OCI-LY1 (cell line): ENCODE results near the gene REG4.

ENCODE experiments used
- H2AFZ ChIP-seq: fragments of 200-600 bp; sonication (generic), shearing (Covaris generic); 2 replicates; pipeline ENCODE4 v1.6.0; 2014; ENCODE audit warnings: antibody characterized with exemption, mild to moderate bottlenecking, low read length
- H3F3A ChIP-seq: fragments of 200-600 bp; sonication (generic), shearing (Covaris generic); 2 replicates; pipeline ENCODE4 v1.6.0; 2014; ENCODE audit warnings: mild to moderate bottlenecking, antibody characterized with exemption, low read length, moderate library complexity; ENCODE audit not compliant: insufficient read depth
- H3K27ac ChIP-seq: fragments of 200-600 bp; sonication (generic); 2 replicates; pipeline ENCODE4 v1.5.1; 2014; ENCODE audit warnings: low read length, mixed run types, mild to moderate bottlenecking, low read depth; ENCODE audit not compliant: poor library complexity, severe bottlenecking
- H3K27me3 ChIP-seq: fragments of 200-600 bp; sonication (generic); 2 replicates; pipeline ENCODE4 v1.6.0; 2014; ENCODE audit warnings: antibody characterized with exemption, mild to moderate bottlenecking, low read length, moderate library complexity; ENCODE audit not compliant: insufficient read depth
- H3K36me3 ChIP-seq: fragments of 200-600 bp; sonication (generic); 2 replicates; pipeline ENCODE4 v1.6.1; 2014; ENCODE audit warnings: mild to moderate bottlenecking, antibody characterized with exemption, low read length, moderate library complexity, mixed read lengths; ENCODE audit not compliant: insufficient read depth
- H3K4me1 ChIP-seq: fragments of 200-600 bp; sonication (generic); 2 replicates; pipeline ENCODE4 v1.5.1; 2014; ENCODE audit warnings: mild to moderate bottlenecking, low read length, moderate library complexity; ENCODE audit not compliant: insufficient read depth, severe bottlenecking
- H3K4me2 ChIP-seq: fragments of 200-600 bp; sonication (generic), shearing (Covaris generic); 2 replicates; pipeline ENCODE4 v1.6.1; 2014; ENCODE audit warnings: low read length
- H3K4me3 ChIP-seq: fragments of 200-600 bp; sonication (generic); 2 replicates; pipeline ENCODE4 v1.5.1; 2014; ENCODE audit warnings: low read length, low read depth, mild to moderate bottlenecking, mixed read lengths; ENCODE audit not compliant: poor library complexity, severe bottlenecking
- H3K79me2 ChIP-seq: fragments of 200-600 bp; shearing (Covaris generic); 2 replicates; pipeline ENCODE4 v1.6.1; 2016; ENCODE audit warnings: mixed run types, low read length, mixed read lengths; ENCODE audit not compliant: insufficient read depth
- H3K9ac ChIP-seq: fragments of 200-600 bp; sonication (generic), shearing (Covaris generic); 2 replicates; pipeline ENCODE4 v1.6.1; 2014; ENCODE audit warnings: mild to moderate bottlenecking, low read length, mixed read lengths
- H3K9me2 ChIP-seq: fragments of 200-600 bp; sonication (generic), shearing (Covaris generic); 2 replicates; pipeline ENCODE4 v1.6.1; 2014; ENCODE audit warnings: low read depth, mild to moderate bottlenecking, low read length, mixed read lengths
- H3K9me3 ChIP-seq: fragments of 200-600 bp; shearing (Covaris generic); 2 replicates; pipeline ENCODE4 v1.6.1; 2014; ENCODE audit warnings: low read length, mixed read lengths
- H4K20me1 ChIP-seq: fragments of 200-600 bp; sonication (generic), shearing (Covaris generic); 2 replicates; pipeline ENCODE4 v1.6.0; 2016; ENCODE audit warnings: mild to moderate bottlenecking, low read length; ENCODE audit not compliant: insufficient read depth
- EZH2 ChIP-seq: fragments of 200-600 bp; sonication (generic), shearing (Covaris generic); IDR thresholded peaks from 2 replicates; pipeline ENCODE4 v1.8.0; 2017; ENCODE audit warnings: borderline replicate concordance, mixed run types, mild to moderate bottlenecking, antibody characterized with exemption, low read length, moderate library complexity, mixed read lengths
- TF ChIP-seq, protein P1 (sequence below): fragments of 200-600 bp; sonication (generic), shearing (Covaris generic); IDR thresholded peaks from 2 replicates; pipeline ENCODE4 v1.5.1; 2017; ENCODE audit warnings: mild to moderate bottlenecking, antibody characterized with exemption, low read length, moderate library complexity, mixed read lengths

REG4 gene

DNA sequence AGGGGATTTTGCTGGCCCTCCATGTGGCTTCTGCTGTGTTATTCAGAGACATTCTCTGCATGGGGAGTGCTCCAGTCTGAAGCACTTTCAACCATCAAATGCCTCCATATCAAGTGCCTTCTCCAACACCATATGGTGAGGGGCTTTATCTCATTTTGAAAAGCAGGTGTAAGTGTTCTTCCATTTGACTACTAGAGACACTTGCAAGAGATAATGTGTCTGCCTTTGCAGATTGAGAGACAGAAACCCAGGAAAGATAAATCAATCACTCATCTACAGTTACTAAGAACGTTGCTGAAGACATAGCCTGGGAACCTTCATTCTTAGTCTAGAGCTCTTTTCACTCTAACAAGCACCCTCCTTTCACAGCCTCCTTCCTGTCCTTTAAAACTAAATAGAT lies 29.5 kb upstream of the REG4 start:
- Histone ChIP-seq H2AFZ (no peak overlapping the region), H3K27me3 (no peaks in the 10 kb centered on the region), H3K9me2 (no peaks in the 10 kb centered on the region), H3F3A (no peaks in the 10 kb centered on the region), H3K4me3 (no peak overlapping the region), H3K4me1 (no peaks in the 10 kb centered on the region), H3K36me3 (no peaks in the 10 kb centered on the region), H3K4me2 (no peak overlapping the region), H3K27ac (no peak overlapping the region), H3K9me3 (no peaks in the 10 kb centered on the region), H3K79me2 (no peaks in the 10 kb centered on the region), H4K20me1 (no peaks in the 10 kb centered on the region), H3K9ac (no peak overlapping the region)
- TF ChIP-seq, protein P1, sequence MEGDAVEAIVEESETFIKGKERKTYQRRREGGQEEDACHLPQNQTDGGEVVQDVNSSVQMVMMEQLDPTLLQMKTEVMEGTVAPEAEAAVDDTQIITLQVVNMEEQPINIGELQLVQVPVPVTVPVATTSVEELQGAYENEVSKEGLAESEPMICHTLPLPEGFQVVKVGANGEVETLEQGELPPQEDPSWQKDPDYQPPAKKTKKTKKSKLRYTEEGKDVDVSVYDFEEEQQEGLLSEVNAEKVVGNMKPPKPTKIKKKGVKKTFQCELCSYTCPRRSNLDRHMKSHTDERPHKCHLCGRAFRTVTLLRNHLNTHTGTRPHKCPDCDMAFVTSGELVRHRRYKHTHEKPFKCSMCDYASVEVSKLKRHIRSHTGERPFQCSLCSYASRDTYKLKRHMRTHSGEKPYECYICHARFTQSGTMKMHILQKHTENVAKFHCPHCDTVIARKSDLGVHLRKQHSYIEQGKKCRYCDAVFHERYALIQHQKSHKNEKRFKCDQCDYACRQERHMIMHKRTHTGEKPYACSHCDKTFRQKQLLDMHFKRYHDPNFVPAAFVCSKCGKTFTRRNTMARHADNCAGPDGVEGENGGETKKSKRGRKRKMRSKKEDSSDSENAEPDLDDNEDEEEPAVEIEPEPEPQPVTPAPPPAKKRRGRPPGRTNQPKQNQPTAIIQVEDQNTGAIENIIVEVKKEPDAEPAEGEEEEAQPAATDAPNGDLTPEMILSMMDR, result no peak
- no peak for TF ChIP-seq EZH2

DNA sequence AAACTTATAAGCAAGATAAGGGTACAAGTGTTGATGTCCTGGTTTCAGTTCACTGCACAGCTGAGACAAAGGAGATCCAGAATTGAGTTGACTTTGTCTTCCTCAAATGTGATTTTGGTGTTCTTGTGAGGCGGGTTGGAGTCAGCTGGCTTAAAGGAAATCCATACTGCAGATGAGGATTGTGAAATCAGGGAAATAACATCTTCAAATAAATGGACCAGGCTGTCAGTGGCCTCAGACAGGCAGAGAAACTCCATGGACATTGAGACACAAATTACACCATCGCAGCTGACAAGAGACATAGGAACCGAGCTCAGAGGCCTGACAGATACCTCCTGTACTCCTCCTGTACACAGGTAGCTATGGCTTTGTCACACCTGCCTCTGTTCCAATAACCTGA lies 27.0 kb upstream of the REG4 start:
- Histone ChIP-seq H3K9me2 (no peaks in the 10 kb centered on the region), H4K20me1 (no peaks in the 10 kb centered on the region), H3K27me3 (no peaks in the 10 kb centered on the region), H2AFZ (no peak overlapping the region), H3K9me3 (no peaks in the 10 kb centered on the region), H3K36me3 (no peaks in the 10 kb centered on the region), H3K9ac (no peak overlapping the region), H3K4me1 (no peaks in the 10 kb centered on the region), H3F3A (no peaks in the 10 kb centered on the region), H3K27ac (no peak overlapping the region), H3K4me2 (no peak overlapping the region), H3K79me2 (no peaks in the 10 kb centered on the region), H3K4me3 (no peak overlapping the region)
- no peak for TF ChIP-seq EZH2
- TF ChIP-seq, protein P1, result no peak

DNA sequence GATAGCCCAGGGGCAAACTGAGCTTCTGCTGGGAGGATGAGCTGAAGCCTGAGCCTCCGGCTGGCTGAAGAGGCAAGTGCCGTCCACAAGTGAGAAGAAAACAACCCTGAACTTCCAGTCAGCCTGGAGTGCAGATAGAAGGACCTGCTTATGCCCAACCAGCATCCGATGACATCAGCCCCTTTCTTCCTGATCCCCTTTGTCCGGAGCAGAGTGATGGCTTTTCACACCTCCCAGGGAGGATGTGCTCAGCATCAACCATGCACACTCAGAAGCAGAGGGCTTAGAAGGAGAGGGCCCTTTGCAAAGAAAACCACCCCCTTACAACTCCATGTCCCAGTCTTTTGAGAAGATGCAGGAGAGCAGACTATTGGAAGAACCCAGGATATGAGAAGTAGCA lies 23.7 kb upstream of the REG4 start:
- Histone ChIP-seq H3K27ac (no peak overlapping the region), H3F3A (no peaks in the 10 kb centered on the region), H3K9me2 (no peaks in the 10 kb centered on the region), H3K27me3 (no peaks in the 10 kb centered on the region), H3K4me2 (no peak overlapping the region), H4K20me1 (no peaks in the 10 kb centered on the region), H3K36me3 (no peaks in the 10 kb centered on the region), H3K9me3 (no peaks in the 10 kb centered on the region), H2AFZ (no peak overlapping the region), H3K4me3 (no peak overlapping the region), H3K79me2 (no peaks in the 10 kb centered on the region), H3K9ac (no peak overlapping the region), H3K4me1 (peaks cover 5% of the 10 kb centered on the region)
- TF ChIP-seq, protein P1, result no peak
- no peak for TF ChIP-seq EZH2
